ENCODE data around the gene DDAH1.

DNA sequence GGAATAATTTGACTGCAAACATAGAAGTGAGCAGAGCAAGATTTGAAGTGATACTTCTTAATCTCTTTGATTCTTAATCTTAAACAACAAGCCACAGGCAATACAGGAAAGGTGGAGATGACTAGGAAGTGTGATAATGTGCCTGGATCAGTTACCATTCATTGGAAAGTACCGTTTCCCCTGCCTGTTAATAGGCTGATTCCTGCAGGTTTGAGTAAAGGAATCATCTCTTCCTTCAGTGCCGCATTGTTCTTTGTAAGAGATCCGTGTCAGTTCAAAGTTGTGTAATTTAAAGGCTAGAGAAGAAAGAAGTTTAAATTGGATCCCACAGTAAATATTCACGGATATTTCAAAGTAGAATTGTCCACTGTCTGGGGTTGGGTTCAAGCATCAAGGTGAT lies 145.0 kb downstream of the DDAH1 start:
- TF ChIP-seq, protein P1, sequence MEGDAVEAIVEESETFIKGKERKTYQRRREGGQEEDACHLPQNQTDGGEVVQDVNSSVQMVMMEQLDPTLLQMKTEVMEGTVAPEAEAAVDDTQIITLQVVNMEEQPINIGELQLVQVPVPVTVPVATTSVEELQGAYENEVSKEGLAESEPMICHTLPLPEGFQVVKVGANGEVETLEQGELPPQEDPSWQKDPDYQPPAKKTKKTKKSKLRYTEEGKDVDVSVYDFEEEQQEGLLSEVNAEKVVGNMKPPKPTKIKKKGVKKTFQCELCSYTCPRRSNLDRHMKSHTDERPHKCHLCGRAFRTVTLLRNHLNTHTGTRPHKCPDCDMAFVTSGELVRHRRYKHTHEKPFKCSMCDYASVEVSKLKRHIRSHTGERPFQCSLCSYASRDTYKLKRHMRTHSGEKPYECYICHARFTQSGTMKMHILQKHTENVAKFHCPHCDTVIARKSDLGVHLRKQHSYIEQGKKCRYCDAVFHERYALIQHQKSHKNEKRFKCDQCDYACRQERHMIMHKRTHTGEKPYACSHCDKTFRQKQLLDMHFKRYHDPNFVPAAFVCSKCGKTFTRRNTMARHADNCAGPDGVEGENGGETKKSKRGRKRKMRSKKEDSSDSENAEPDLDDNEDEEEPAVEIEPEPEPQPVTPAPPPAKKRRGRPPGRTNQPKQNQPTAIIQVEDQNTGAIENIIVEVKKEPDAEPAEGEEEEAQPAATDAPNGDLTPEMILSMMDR (IDR thresholded peaks at IDR 0.05): no peak
- TF ChIP-seq POLR2A (IDR thresholded peaks at IDR 0.05): no peak

All from vagina (tissue), 2 donors.